TTC549 (cell line): ENCODE data around the gene IFT88.

Experiments used
- FAIRE-seq: peaks from 2 replicates; lab custom pipeline; 2012; peaks lifted over from hg19 to GRCh38; lab: Jason Lieb, UNC

The IFT88 gene

GRCh38 chr13:20565115-20565736 is 1.7 kb upstream of the IFT88 start:
- FAIRE-seq = no peak

GRCh38 chr13:20566468-20566897 is 474 bp upstream of the IFT88 start:
- no peak for FAIRE-seq

DNA sequence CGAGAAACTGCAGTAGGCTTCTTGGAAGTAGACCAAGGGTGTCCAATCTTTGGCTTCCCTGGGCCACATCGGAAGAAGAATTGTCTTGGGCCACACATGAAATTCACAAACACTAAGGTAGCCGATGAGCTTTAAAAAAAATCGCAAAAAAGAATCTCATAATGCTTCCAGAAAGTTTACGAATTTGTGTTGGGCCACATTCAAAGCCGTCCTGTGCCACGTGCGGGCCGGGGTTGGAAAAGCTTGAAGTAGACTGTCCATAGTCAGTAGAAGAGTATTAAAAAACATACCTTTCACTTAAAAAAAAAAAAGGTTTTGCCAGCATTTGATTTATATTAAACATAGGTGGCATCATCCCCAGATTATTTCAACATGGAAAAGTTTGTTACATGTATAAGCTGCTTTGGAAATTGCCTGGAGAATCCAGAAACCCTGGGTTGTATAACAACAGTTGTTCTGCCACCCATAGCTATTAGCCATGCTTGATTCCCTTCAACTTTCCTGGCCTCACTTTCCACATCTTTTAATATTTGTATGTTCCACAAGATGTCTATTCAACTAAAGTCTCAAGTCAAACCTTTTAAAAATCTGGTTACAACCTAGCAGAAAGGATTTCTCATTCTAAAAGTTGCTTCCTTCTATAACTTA is 1.0 kb downstream of the IFT88 start:
- no peak for FAIRE-seq

DNA sequence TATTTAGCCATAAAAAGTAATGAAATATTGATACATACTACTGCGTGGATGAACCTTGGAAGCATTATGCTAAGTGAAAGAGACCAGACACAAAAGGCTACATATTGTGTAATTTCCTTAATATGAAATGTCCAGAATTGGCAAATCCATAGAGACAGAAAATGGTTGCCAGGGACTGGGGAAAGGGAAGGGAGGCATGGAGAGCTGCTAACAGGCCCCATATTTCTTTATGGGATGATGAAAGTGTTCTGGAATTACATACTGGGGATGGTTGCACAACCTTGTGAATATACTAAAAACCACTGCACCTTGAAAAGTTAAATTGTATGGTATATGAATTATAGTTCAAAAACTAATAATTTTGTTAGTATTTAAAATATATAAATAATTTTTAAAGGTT is 3.6 kb downstream of the IFT88 start:
- no peak for FAIRE-seq

- no peak for FAIRE-seq
Observed at GRCh38 chr13:20571676-20572075, 4.7 kb downstream of the IFT88 start.

DNA sequence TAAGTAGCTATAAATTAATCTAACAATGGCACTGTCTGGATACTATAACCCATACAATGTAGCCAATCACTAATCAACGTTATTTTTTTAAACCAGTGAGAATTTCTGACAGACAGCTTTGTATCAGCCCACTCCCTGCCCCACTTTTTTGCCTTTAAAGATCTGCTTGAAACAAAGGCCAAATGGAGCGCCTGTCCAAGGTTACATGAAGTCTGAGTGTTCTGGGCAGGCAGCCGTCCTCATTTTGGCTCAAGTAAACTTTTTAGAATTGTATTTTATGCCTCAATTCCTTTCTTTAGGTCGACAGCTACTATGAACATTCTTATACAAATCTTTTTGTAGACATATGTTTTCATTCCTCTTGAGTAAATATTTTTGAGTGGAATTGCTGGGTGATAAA is 6.2 kb downstream of the IFT88 start:
- no peak for FAIRE-seq

GRCh38 chr13:20573636-20574035 is 6.7 kb downstream of the IFT88 start:
- FAIRE-seq = no peak

- no peak for FAIRE-seq
Observed at GRCh38 chr13:20579191-20579590, 12.2 kb downstream of the IFT88 start.

- FAIRE-seq = no peak
Observed at GRCh38 chr13:20580257-20580656, 13.3 kb downstream of the IFT88 start.

GRCh38 chr13:20582026-20582425 is 15.1 kb downstream of the IFT88 start:
- FAIRE-seq = no peak

GRCh38 chr13:20583803-20584293 is 16.9 kb downstream of the IFT88 start:
- no peak for FAIRE-seq

DNA sequence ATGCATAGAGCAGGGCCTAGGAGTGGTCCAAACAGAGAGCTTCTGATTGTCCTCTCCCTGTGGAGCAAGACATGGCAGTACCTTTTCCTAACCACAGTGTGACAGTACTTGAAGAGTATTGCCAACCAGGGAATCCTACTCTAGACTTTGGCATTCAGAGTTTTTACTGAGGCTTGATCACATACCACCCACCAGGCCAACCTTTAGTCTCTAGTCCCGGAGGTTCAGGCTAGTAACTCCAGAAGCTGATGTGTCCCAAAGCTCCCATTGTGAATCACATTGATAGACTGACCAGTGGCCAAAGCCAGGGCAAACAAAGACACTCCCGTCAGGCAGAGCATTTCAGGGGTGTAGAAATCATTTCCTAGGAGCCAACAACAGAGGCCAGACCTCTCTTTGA is 18.4 kb downstream of the IFT88 start:
- FAIRE-seq = no peak

- no peak for FAIRE-seq
Observed at GRCh38 chr13:20588529-20589110, 21.7 kb downstream of the IFT88 start.

- FAIRE-seq = no peak
Observed at GRCh38 chr13:20590561-20590960, 23.6 kb downstream of the IFT88 start.

DNA sequence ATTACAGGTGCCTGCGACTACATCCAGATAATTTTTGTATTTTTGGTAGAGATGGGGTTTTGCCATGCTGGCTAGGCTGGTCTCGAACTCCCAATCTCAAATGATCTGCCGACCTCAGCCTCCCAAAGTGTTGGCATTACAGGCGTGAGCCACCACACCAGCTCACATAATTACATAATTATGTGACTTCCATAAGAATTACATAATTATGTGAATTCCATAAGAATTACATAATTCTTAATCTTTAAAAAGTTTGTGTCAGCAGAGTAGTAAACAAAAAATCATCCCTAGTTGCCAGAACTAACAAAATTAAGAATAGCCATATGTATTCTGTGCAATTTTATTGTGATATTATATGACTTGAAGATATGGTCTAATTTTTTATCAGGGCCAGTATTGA is 25.6 kb downstream of the IFT88 start:
- no peak for FAIRE-seq

- no peak for FAIRE-seq
Observed at GRCh38 chr13:20594280-20594679, 27.3 kb downstream of the IFT88 start.

DNA sequence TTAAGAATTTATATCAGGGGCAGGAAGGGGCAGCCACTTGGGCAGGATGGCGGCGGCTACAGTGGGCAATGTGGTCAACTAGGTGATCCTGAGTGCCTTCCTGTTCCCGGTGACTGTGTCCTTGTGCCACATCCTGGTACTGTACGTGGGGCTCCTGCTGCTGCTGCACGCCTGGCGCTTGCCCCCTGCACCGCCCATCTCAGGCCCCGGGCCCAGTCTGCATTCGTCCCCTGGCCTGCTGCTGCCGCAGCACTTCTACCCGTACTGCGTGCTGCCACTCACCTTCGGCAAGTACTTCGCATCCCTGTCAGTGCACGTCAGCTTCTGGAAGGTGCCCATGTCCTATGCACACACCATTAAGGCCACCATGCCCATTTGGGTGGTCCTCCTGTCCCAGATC is 40.1 kb downstream of the IFT88 start:
- FAIRE-seq = no peak

DNA sequence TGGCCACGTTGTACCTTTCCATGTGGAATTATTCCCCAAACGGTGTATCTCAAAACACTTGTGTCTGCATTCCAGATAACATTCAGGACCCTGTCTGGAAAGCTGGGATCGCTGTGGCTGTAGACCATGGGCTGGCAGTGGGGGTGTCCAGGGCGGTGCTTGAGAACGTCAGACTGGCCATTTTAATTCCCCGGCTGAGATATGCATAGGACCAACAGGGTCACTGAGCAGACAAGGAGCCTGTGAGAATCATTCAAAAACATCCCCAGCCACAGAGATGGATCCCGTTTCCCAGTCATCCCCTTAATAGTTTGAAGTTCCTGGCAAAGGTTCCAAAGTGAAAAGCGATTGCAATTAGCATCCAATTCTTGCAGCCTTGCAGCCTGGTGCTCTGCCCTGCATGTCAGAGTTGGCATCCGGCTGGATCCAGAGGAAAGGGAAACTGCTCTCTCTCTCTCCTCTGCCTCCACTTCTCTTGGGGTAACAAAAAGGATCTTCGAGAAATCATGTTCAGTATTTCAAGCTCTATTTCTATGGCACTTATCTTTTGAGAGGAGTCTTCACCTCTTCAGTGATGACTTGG is 41.6 kb downstream of the IFT88 start:
- no peak for FAIRE-seq

DNA sequence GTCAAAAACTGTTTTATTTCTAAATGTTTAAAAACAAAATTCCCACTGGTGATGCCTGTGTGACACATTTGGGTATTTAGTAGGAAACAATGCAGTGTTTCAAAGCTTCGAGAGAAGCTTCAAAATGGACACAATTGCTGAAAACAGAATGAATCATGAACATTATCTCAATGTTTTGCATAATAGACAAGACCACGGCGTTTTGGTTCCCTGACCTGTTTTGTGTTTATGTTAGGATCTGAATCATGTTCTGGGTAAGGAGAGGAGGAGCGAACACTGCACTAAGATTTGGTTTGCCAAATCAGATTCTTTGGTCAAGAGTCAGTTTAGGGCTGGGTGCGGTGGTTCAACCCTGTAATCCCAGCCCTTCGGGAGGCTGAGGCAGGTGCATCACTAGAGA is 42.2 kb downstream of the IFT88 start:
- FAIRE-seq = no peak

GRCh38 chr13:20610006-20610405 is 43.0 kb downstream of the IFT88 start:
- no peak for FAIRE-seq

GRCh38 chr13:20616059-20616797 is 49.3 kb downstream of the IFT88 start:
- FAIRE-seq = no peak

- no peak for FAIRE-seq
Observed at GRCh38 chr13:20623000-20623399, 56.0 kb downstream of the IFT88 start.

- FAIRE-seq = no peak
Observed at GRCh38 chr13:20624213-20624612, 57.3 kb downstream of the IFT88 start.
